SK-N-SH (cell line): ENCODE results near the gene MGLL. TPM values are rescaled to one million over a fixed set of nuclear protein-coding genes. Genes with fewer than 3 reads are reported as not detected.

Experiments used
- CTCF ChIA-PET: fragments of 300-600, 350-600 bp; formaldehyde crosslinking; extraction: SDS; loops from one replicate; lab custom pipeline; 2021; lab: Yijun Ruan, JAX
- POLR2A ChIA-PET: fragments of 350-600 bp; sonication (Branson Sonifier 250); formaldehyde crosslinking; extraction: SDS; loops from one replicate; lab custom pipeline; 2020; ENCODE audit warnings: antibody characterized with exemption, inconsistent platforms; lab: Yijun Ruan, JAX
- DNase-seq: peaks from one replicate; pipeline ENCODE4 v3.0.0; 2012
- H2AFZ ChIP-seq: fragments of 200-600 bp; sonication (generic); 2 replicates; pipeline ENCODE4 v1.8.1; 2016; ENCODE audit warnings: antibody characterized with exemption, mild to moderate bottlenecking, low read depth
- H3F3A ChIP-seq: fragments of 200-600 bp; sonication (generic); replicated peaks from 2 replicates; pipeline ENCODE3; 2016; ENCODE audit warnings: antibody characterized with exemption, mild to moderate bottlenecking; ENCODE audit not compliant: insufficient read depth
- H3K27ac ChIP-seq, 2 experiments: fragments of 200-500 bp in 1 of 2; fragments of 200-600 bp in 1 of 2; sonication (Bioruptor generic) in 1 of 2; sonication (generic), shearing (Covaris generic) in 1 of 2; 2 replicates each; pipeline versions ENCODE4 v1.5.1 to v1.6.1; 2014 to 2016; ENCODE audit warnings: low read depth in 2 of 2, inconsistent platforms in 1 of 2, low read length in 1 of 2, mild to moderate bottlenecking in 1 of 2, mixed read lengths in 1 of 2
- H3K27me3 ChIP-seq: fragments of 200-600 bp; sonication (generic), shearing (Covaris generic); 2 replicates; pipeline ENCODE4 v1.6.1; 2016; ENCODE audit warnings: mixed run types; ENCODE audit not compliant: insufficient read depth
- H3K36me3 ChIP-seq, 2 experiments: fragments of 200-500 bp in 1 of 2; fragments of 200-600 bp in 1 of 2; sonication (Bioruptor generic) in 1 of 2; sonication (generic) in 1 of 2; replicated peaks in 1 of 2; 2 replicates each; pipeline versions ENCODE3 to v1.5.1; 2014 to 2016; ENCODE audit warnings: low read length in 1 of 2, mild to moderate bottlenecking in 1 of 2; ENCODE audit not compliant: insufficient read depth in 2 of 2, control insufficient read depth in 1 of 2
- H3K4me1 ChIP-seq, 2 experiments: fragments of 200-500 bp in 1 of 2; fragments of 200-600 bp in 1 of 2; sonication (Bioruptor generic) in 1 of 2; sonication (generic), shearing (Covaris generic) in 1 of 2; 2 replicates each; pipeline versions ENCODE4 v1.5.1 to v1.6.1; 2014 to 2016; ENCODE audit warnings: low read depth in 1 of 2, low read length in 1 of 2, mixed run types in 1 of 2; ENCODE audit not compliant: insufficient read depth in 2 of 2, control insufficient read depth in 1 of 2
- H3K4me2 ChIP-seq: fragments of 200-600 bp; sonication (generic), shearing (Covaris generic); 2 replicates; pipeline ENCODE4 v1.6.1; 2017; ENCODE audit warnings: mixed run types
- H3K4me3 ChIP-seq, 2 experiments: fragments of 200-500 bp in 1 of 2; fragments of 200-600 bp in 1 of 2; sonication (Bioruptor generic) in 1 of 2; sonication (generic), shearing (Covaris generic) in 1 of 2; 2 replicates each; pipeline versions ENCODE4 v1.5.1 to v1.8.1; 2014 to 2016; ENCODE audit warnings: low read depth in 2 of 2, inconsistent platforms in 1 of 2, low read length in 1 of 2, mild to moderate bottlenecking in 1 of 2, mixed read lengths in 1 of 2, moderate library complexity in 1 of 2
- H3K79me2 ChIP-seq: fragments of 200-600 bp; sonication (generic); 2 replicates; pipeline ENCODE4 v1.8.1; 2017; ENCODE audit warnings: mild to moderate bottlenecking; ENCODE audit not compliant: insufficient read depth
- H3K9ac ChIP-seq: fragments of 200-600 bp; sonication (generic); 2 replicates; pipeline ENCODE4 v1.6.1; 2017; ENCODE audit warnings: mixed run types
- H3K9me2 ChIP-seq: fragments of 200-600 bp; sonication (generic); 2 replicates; pipeline ENCODE4 v1.6.1; 2017; ENCODE audit warnings: mixed run types
- H3K9me3 ChIP-seq: fragments of 200-600 bp; sonication (generic); 2 replicates; pipeline ENCODE4 v1.6.1; 2017; ENCODE audit warnings: mixed run types, mild to moderate bottlenecking, moderate library complexity
- H4K20me1 ChIP-seq: fragments of 200-600 bp; sonication (generic); 2 replicates; pipeline ENCODE4 v1.6.1; 2017; ENCODE audit warnings: mild to moderate bottlenecking, mixed run types; ENCODE audit not compliant: insufficient read depth
- EZH2phosphoT487 ChIP-seq: fragments of 200-600 bp; sonication (generic); IDR thresholded peaks from 2 replicates; pipeline ENCODE4 v1.6.1; 2017; ENCODE audit warnings: low read depth, mixed run types, mild to moderate bottlenecking, antibody characterized with exemption, moderate library complexity, borderline replicate concordance
- FOXJ3 ChIP-seq: sonication (generic); formaldehyde crosslinking; IDR thresholded peaks from 2 replicates; pipeline ENCODE4 v1.5.1; 2020; ENCODE audit warnings: mild to moderate bottlenecking, missing genetic modification reagents
- POLR2AphosphoS5 ChIP-seq: IDR thresholded peaks from 2 replicates; pipeline ENCODE4 v1.6.1; 2012; ENCODE audit warnings: low read depth, low read length
- RCOR1 ChIP-seq: fragments of 150-350 bp; IDR thresholded peaks from 2 replicates; pipeline ENCODE4 v1.6.1; 2017; ENCODE audit warnings: antibody characterized with exemption, low read length
- REST ChIP-seq: IDR thresholded peaks from 2 replicates; pipeline ENCODE4 v1.6.1; 2012; ENCODE audit warnings: mild to moderate bottlenecking, low read depth, low read length, moderate library complexity
- SMC3 ChIP-seq: IDR thresholded peaks from 2 replicates; pipeline ENCODE4 v1.6.1; 2012; ENCODE audit warnings: low read depth, low read length, improper control_type of control experiment
- YY1 ChIP-seq: IDR thresholded peaks from 2 replicates; pipeline ENCODE4 v1.4.0; 2012; ENCODE audit warnings: low read depth, mild to moderate bottlenecking
- WGBS: methylation state at CpG from one replicate; pipeline ENCODE4 v1.1.6; 2017; ENCODE audit warnings: low lambda C conversion rate; 5-methylcytosine and 5-hydroxymethylcytosine counted together
- polyA plus RNA-seq, 3 experiments: library from polyadenylated mRNA; depleted of rRNA; stranded (reverse); fragments of >200 nt; gene quantifications; 2 replicates each; pipeline ENCODE4 v1.2.3, GENCODE V29; 2012

The MGLL gene
- polyA plus RNA-seq, 1 of the 3 experiments (the other 2 are of a cell fraction) = 2.2 TPM

GRCh38 chr3:127671523-127672428, 150.5 kb downstream of the MGLL start:
- DNase-seq = peak; percentile 61
- H3K27ac ChIP-seq = peak overlapping the region; percentile 53 to 74; a peak in 2 of 4 replicates
- TF ChIP-seq POLR2AphosphoS5 = no peak
- TF ChIP-seq YY1 = no peak
- TF ChIP-seq SMC3 = no peak
- no peak for TF ChIP-seq RCOR1
- H3K4me3 ChIP-seq = peak overlapping the region; percentile 71 to 92
- H3F3A ChIP-seq = no peaks in the 10 kb centered on the region
- no peaks in the 10 kb centered on the region for H3K27me3 ChIP-seq
- H2AFZ ChIP-seq = peak overlapping the region; percentile 41; the same call in 1 of the 2 replicates
- no peaks in the 10 kb centered on the region for H4K20me1 ChIP-seq
- peak overlapping the region; percentile 93 for H3K9ac ChIP-seq
- H3K79me2 ChIP-seq = peaks cover 13% of the 10 kb centered on the region
- POLR2A ChIA-PET = interaction anchor here (0.7 kb wide), 1 partner anchor 10 kb away, joined by 3 read pairs; no protein-coding TSS in a partner anchor
- H3K9me3 ChIP-seq = no peaks in the 10 kb centered on the region
- CTCF ChIA-PET = interaction anchor here (0.7 to 2.3 kb wide), 9 partner anchors 9 to 299 kb away, joined by 3 to 16 read pairs (median 4); no protein-coding TSS in a partner anchor
- WGBS = 77% methylated on average over 15 of the region's 44 CpGs
- no peaks in the 10 kb centered on the region for H3K9me2 ChIP-seq
- H3K4me2 ChIP-seq = peak overlapping the region; percentile 98
- H3K4me1 ChIP-seq = peaks cover 6 to 19% of the 10 kb centered on the region in 2 experiments; a peak in 1 of 4 replicates
- peaks cover 0 to 3% of the 10 kb centered on the region in 2 experiments for H3K36me3 ChIP-seq

- H3F3A ChIP-seq = no peaks in the 10 kb centered on the region
- H3K79me2 ChIP-seq = peaks cover 13% of the 10 kb centered on the region
- no peaks in the 10 kb centered on the region for H3K9me2 ChIP-seq
- no peak for TF ChIP-seq RCOR1
- TF ChIP-seq FOXJ3 (CRISPR knock-in tag) = no peak
- TF ChIP-seq EZH2phosphoT487 = no peak
- TF ChIP-seq SMC3 = no peak
- no peak for TF ChIP-seq REST
- peak overlapping the region; percentile 98; the same call in 1 of the 2 replicates for H3K4me2 ChIP-seq
- ChIA-PET CTCF (interaction anchor here (1.4 to 2.3 kb wide), 3 partner anchors 13 to 288 kb away, joined by 4 to 16 read pairs (median 8); no protein-coding TSS in a partner anchor), POLR2A (no interaction called here)
- no peaks in the 10 kb centered on the region for H4K20me1 ChIP-seq
- 99% methylated on average over 10 of the region's 20 CpGs for WGBS
- H3K36me3 ChIP-seq = no peaks in the 10 kb centered on the region
- no peaks in the 10 kb centered on the region for H3K9me3 ChIP-seq
- H3K4me1 ChIP-seq = peaks cover 6 to 19% of the 10 kb centered on the region in 2 experiments; a peak in 1 of 4 replicates
- H3K9ac ChIP-seq = no peak overlapping the region
- no peak overlapping the region for H2AFZ ChIP-seq
- no peak overlapping the region for H3K27ac ChIP-seq
- DNase-seq = no peak
- H3K4me3 ChIP-seq = no peak overlapping the region
- no peaks in the 10 kb centered on the region for H3K27me3 ChIP-seq
Observed at GRCh38 chr3:127670761-127671522, 151.4 kb downstream of the MGLL start.
